Measurements from ENCODE around the gene CXCR1. TPM values are rescaled to one million over a fixed set of nuclear protein-coding genes. Genes with fewer than 3 reads are reported as not detected.

CXCR1 gene
- total and polyA plus RNA-seq, 9 of the 15 experiments (the other 6 are each of a cell fraction or from before 2014, with no cell fraction given): not detected

DNA sequence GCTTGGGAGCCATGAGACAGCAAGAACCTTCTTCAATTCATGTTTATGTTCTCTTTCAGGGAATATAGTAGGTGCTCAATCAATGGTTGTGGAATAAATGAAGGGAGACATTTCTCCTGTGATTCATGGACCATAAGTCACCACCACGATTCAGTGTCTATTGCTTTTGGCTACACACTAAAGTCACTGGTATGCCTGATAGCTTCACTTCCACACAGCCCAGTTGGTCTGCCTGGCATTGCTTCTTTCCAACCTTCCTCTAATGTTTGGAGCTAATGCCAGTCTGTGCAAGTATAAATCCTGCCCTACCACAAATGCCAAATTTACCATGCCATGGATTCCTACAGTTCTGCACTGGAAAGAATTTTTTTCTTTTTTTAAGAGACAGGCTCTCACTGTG is 1.3 kb upstream of the CXCR1 start:
- Histone ChIP-seq H3K9me1 (ENCODE audit: control insufficient read depth, insufficient read depth, low read length) (no peaks in the 10 kb centered on the region), H3K4me2 (ENCODE audit: insufficient read depth, low read length) (no peak overlapping the region), H3K9me3 (replicated peaks; ENCODE audit: control insufficient read depth, insufficient read depth, low read depth, low read length) (no peaks in the 10 kb centered on the region), H3K27me3 (ENCODE audit: control insufficient read depth in 2 of 2, insufficient read depth in 2 of 2, low read length in 2 of 2) (peaks cover 13 to 25% of the 10 kb centered on the region in 2 experiments; a peak in 4 of 5 replicates), H3K4me1 (replicated peaks in 1 of 2; ENCODE audit: control insufficient read depth in 2 of 2, insufficient read depth in 2 of 2, low read length in 2 of 2) (no peaks in the 10 kb centered on the region; a peak in 2 of 5 replicates), H3K27ac (ENCODE audit: extremely low read depth, low read depth, low read length) (no peak overlapping the region), H3K36me3 (ENCODE audit: control insufficient read depth, insufficient read depth, low read length) (no peaks in the 10 kb centered on the region), H3K9ac (ENCODE audit: insufficient read depth in 1 of 2, low read depth in 2 of 2, low read length in 2 of 2) (no peak overlapping the region), H3K4me3 (no peak overlapping the region), H3K79me2 (ENCODE audit: control insufficient read depth, insufficient read depth, low read length) (no peaks in the 10 kb centered on the region), H4K20me1 (replicated peaks; ENCODE audit: control insufficient read depth, insufficient read depth, low read length) (no peaks in the 10 kb centered on the region), H2AFZ (ENCODE audit: low read depth, low read length) (no peak overlapping the region)
- ChIA-PET POLR2A (interaction anchor here (0.5 kb wide), 1 partner anchor 71 kb away, joined by 3 read pairs; no protein-coding TSS in a partner anchor), CTCF (ENCODE audit: low intra/inter-chr PET ratio) (no interaction called here)
- no peak for DNase-seq (ENCODE audit: extremely low read depth in 1 of 4, low spot score in 3 of 4)
- no peak for TF ChIP-seq RBM22 (IDR thresholded peaks at IDR 0.05; ENCODE audit: low read depth, low read length, poor library complexity, severe bottlenecking)
- no peak for TF ChIP-seq ZSCAN32 (CRISPR knock-in tag; IDR thresholded peaks at IDR 0.05)
- no peak for TF ChIP-seq ZNF551 (CRISPR knock-in tag; IDR thresholded peaks at IDR 0.05)
- no peak for TF ChIP-seq ATF7 (IDR thresholded peaks at IDR 0.05)
- TF ChIP-seq, protein P1, sequence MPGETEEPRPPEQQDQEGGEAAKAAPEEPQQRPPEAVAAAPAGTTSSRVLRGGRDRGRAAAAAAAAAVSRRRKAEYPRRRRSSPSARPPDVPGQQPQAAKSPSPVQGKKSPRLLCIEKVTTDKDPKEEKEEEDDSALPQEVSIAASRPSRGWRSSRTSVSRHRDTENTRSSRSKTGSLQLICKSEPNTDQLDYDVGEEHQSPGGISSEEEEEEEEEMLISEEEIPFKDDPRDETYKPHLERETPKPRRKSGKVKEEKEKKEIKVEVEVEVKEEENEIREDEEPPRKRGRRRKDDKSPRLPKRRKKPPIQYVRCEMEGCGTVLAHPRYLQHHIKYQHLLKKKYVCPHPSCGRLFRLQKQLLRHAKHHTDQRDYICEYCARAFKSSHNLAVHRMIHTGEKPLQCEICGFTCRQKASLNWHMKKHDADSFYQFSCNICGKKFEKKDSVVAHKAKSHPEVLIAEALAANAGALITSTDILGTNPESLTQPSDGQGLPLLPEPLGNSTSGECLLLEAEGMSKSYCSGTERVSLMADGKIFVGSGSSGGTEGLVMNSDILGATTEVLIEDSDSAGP (CRISPR knock-in tag; IDR thresholded peaks at IDR 0.05): no peak
- in situ Hi-C loops (cut with MboI): loop anchor here (5.0 kb wide), 1 partner anchor 89 kb away; no protein-coding TSS in a partner anchor
- WGBS (ENCODE audit: insufficient coverage, low coverage, missing lambda C conversion rate): 0% methylated on average over 1 of the region's 1 CpG
- intact Hi-C loops (cut with micrococcal nuclease): loop anchor here (5.0 kb wide), 2 partner anchors 89 to 679 kb away; no protein-coding TSS in a partner anchor
- no peak for ATAC-seq
- FAIRE-seq: no peak
- BruUV-seq (replicated peaks): no TSS peak
